Natural killer cell (primary cell): ENCODE measurements around the gene FGD4. TPM values are rescaled to one million over a fixed set of nuclear protein-coding genes. Genes with fewer than 3 reads are reported as not detected.

Experiments
- ATAC-seq, 3 donors: fragments of 150-1000 bp in 2 of 3; fragments of 200-7000 bp in 1 of 3; cut with Tn5 transposase; 1 replicate in 1 of 3; 2 replicates in 2 of 3; pipeline ENCODE4 v1.10.0; 2021; ENCODE audit warnings: mild to moderate bottlenecking in 2 of 3, moderate library complexity in 2 of 3
- DNase-seq, 2 donors: peaks; one replicate each; pipeline versions ENCODE4 v3.0.0 to v3.0.0-alpha.2; 2013 to 2021; ENCODE audit warnings: mixed read lengths in 1 of 2
- H3K27ac ChIP-seq: one replicate; pipeline ENCODE4 v1.5.1; 2013; ENCODE audit warnings: mild to moderate bottlenecking, low read length
- H3K27me3 ChIP-seq: one replicate; pipeline ENCODE4 v1.6.1; 2013; ENCODE audit warnings: low read length; ENCODE audit not compliant: control insufficient read depth, insufficient read depth
- H3K36me3 ChIP-seq: one replicate; pipeline ENCODE4 v1.6.1; 2013; ENCODE audit warnings: low read length; ENCODE audit not compliant: control insufficient read depth, insufficient read depth
- H3K4me1 ChIP-seq: one replicate; pipeline ENCODE4 v1.6.1; 2013; ENCODE audit warnings: low read length; ENCODE audit not compliant: control insufficient read depth, insufficient read depth
- H3K4me3 ChIP-seq: one replicate; pipeline ENCODE4 v1.5.1; 2013; ENCODE audit warnings: low read length
- H3K9me3 ChIP-seq: one replicate; pipeline ENCODE4 v1.6.1; 2013; ENCODE audit warnings: low read length; ENCODE audit not compliant: control insufficient read depth, insufficient read depth
- H3K27ac Mint-ChIP-seq, 2 donors: one replicate each; pipeline ENCODE4 v1.8.0; 2022; ENCODE audit warnings: mild to moderate bottlenecking in 2 of 2, mixed read lengths in 2 of 2, moderate library complexity in 1 of 2
- H3K27me3 Mint-ChIP-seq, 2 donors: one replicate each; pipeline ENCODE4 v1.8.0; 2022; ENCODE audit warnings: low read depth in 2 of 2, mixed read lengths in 2 of 2
- H3K36me3 Mint-ChIP-seq: one replicate; pipeline ENCODE4 v1.8.0; 2022; ENCODE audit warnings: mixed read lengths
- H3K4me1 Mint-ChIP-seq, 2 donors: one replicate each; pipeline ENCODE4 v1.8.0; 2022; ENCODE audit warnings: mixed read lengths in 2 of 2
- H3K4me3 Mint-ChIP-seq: one replicate; pipeline ENCODE4 v1.8.0; 2022; ENCODE audit warnings: mild to moderate bottlenecking, moderate library complexity, mixed read lengths
- H3K9me3 Mint-ChIP-seq, 2 donors: one replicate each; pipeline ENCODE4 v1.8.0; 2022; ENCODE audit warnings: mixed read lengths in 2 of 2
- CTCF ChIP-seq: fragments of 200-600 bp; IDR thresholded peaks from one replicate; pipeline ENCODE4 v1.8.0; 2022; ENCODE audit warnings: antibody characterized with exemption
- WGBS: methylation state at CpG from one replicate; pipeline ENCODE4 v1.1.7; 2013; ENCODE audit warnings: missing lambda C conversion rate; ENCODE audit not compliant: insufficient coverage; 5-methylcytosine and 5-hydroxymethylcytosine counted together
- intact Hi-C: fragments of 100-400 bp; cut with micrococcal nuclease; formaldehyde crosslinking; loops from one replicate; pipeline ENCODE4 v1.14.2; 2022
- total RNA-seq, 4 donors: library from RNA; stranded (reverse); fragments of 120-200 nt in 1 of 4; gene quantifications; one replicate each; pipeline versions ENCODE4 v1.2.3 to v1.2.4, GENCODE V29; 2013 to 2022

FGD4 gene
- total RNA-seq, 3 donors from 2014 or later (not counting 1 experiment from before 2014, with no cell fraction given) = 0.68 to 3.5 (median 2.1) TPM

GRCh38 chr12:32567296-32567674 is 167.9 kb downstream of the FGD4 start:
- Mint-ChIP-seq H3K4me1 (no peaks in the 10 kb centered on the region), H3K9me3 (no peaks in the 10 kb centered on the region), H3K27me3 (no peaks in the 10 kb centered on the region), H3K4me3 (no peak overlapping the region), H3K36me3 (no peaks in the 10 kb centered on the region), H3K27ac (no peak overlapping the region)
- Histone ChIP-seq H3K9me3 (no peaks in the 10 kb centered on the region), H3K36me3 (no peaks in the 10 kb centered on the region), H3K4me3 (no peak overlapping the region), H3K27me3 (no peaks in the 10 kb centered on the region), H3K4me1 (no peaks in the 10 kb centered on the region), H3K27ac (no peak overlapping the region)
- no peak for DNase-seq
- intact Hi-C loops = no loop called here
- WGBS = 80% methylated on average over 1 of the region's 6 CpGs
- TF ChIP-seq CTCF = no peak
- ATAC-seq = no peak

- WGBS = 90% methylated on average over 1 of the region's 1 CpG
- intact Hi-C loops = no loop called here
- Histone ChIP-seq H3K4me3 (no peak overlapping the region), H3K27me3 (no peaks in the 10 kb centered on the region), H3K36me3 (no peaks in the 10 kb centered on the region), H3K27ac (no peak overlapping the region), H3K9me3 (no peaks in the 10 kb centered on the region), H3K4me1 (no peaks in the 10 kb centered on the region)
- ATAC-seq (no peak), DNase-seq (no peak)
- Mint-ChIP-seq H3K4me3 (no peak overlapping the region), H3K9me3 (no peaks in the 10 kb centered on the region), H3K4me1 (no peaks in the 10 kb centered on the region), H3K27me3 (no peaks in the 10 kb centered on the region), H3K36me3 (no peaks in the 10 kb centered on the region), H3K27ac (no peak overlapping the region)
- no peak for TF ChIP-seq CTCF
These were observed 168.9 kb downstream of the FGD4 start for GRCh38 chr12:32568228-32568627.

GRCh38 chr12:32569259-32569658 is 169.9 kb downstream of the FGD4 start:
- no peaks in the 10 kb centered on the region for H3K9me3 Mint-ChIP-seq
- H3K27ac Mint-ChIP-seq = no peak overlapping the region
- ATAC-seq = no peak
- no peaks in the 10 kb centered on the region for H3K4me1 ChIP-seq
- no peaks in the 10 kb centered on the region for H3K4me1 Mint-ChIP-seq
- TF ChIP-seq CTCF = no peak
- H3K27me3 ChIP-seq = no peaks in the 10 kb centered on the region
- no peaks in the 10 kb centered on the region for H3K36me3 Mint-ChIP-seq
- no peaks in the 10 kb centered on the region for H3K36me3 ChIP-seq
- intact Hi-C loops = no loop called here
- H3K4me3 ChIP-seq = no peak overlapping the region
- no peak overlapping the region for H3K4me3 Mint-ChIP-seq
- no peaks in the 10 kb centered on the region for H3K27me3 Mint-ChIP-seq
- no peak for DNase-seq
- WGBS = 88% methylated on average over 2 of the region's 2 CpGs
- H3K9me3 ChIP-seq = no peaks in the 10 kb centered on the region
- H3K27ac ChIP-seq = no peak overlapping the region

GRCh38 chr12:32574585-32574984 is 175.2 kb downstream of the FGD4 start:
- H3K4me1 ChIP-seq = no peaks in the 10 kb centered on the region
- H3K4me3 Mint-ChIP-seq = no peak overlapping the region
- H3K4me1 Mint-ChIP-seq = no peaks in the 10 kb centered on the region

More at GRCh38 chr12:32574585-32574984, 175.2 kb downstream of the FGD4 start:
- Mint-ChIP-seq H3K27ac (no peak overlapping the region), H3K9me3 (peaks cover 0 to 3% of the 10 kb centered on the region in 2 donors), H3K36me3 (no peaks in the 10 kb centered on the region), H3K27me3 (no peaks in the 10 kb centered on the region)
- DNase-seq = no peak
- Histone ChIP-seq H3K36me3 (no peaks in the 10 kb centered on the region), H3K27ac (no peak overlapping the region), H3K27me3 (no peaks in the 10 kb centered on the region), H3K9me3 (no peaks in the 10 kb centered on the region), H3K4me3 (no peak overlapping the region)
- no CpG with 5 or more reads among the region's 1 CpG for WGBS
- TF ChIP-seq CTCF = no peak
- intact Hi-C loops = no loop called here
- no peak for ATAC-seq
